Fibroblast of mammary gland (primary cell): ENCODE results near the gene GRM7.

Experiments
- DNase-seq: peaks from one replicate; pipeline ENCODE4 v3.0.0-alpha.2; 2010; ENCODE audit warnings: low read depth
- H3K4me3 ChIP-seq: 2 replicates; pipeline ENCODE4 v1.5.1; 2011; ENCODE audit warnings: low read depth, mild to moderate bottlenecking, low read length, moderate library complexity; ENCODE audit not compliant: control insufficient read depth
- TF ChIP-seq, protein P1 (sequence below): conservative IDR thresholded peaks from 2 replicates; pipeline ENCODE4 v1.5.1; 2011; ENCODE audit warnings: low read depth, low read length, inconsistent platforms; ENCODE audit not compliant: control insufficient read depth, insufficient read depth

The GRM7 gene

GRCh38 chr3:7309641-7310102 is 448.8 kb downstream of the GRM7 start:
- TF ChIP-seq, protein P1, sequence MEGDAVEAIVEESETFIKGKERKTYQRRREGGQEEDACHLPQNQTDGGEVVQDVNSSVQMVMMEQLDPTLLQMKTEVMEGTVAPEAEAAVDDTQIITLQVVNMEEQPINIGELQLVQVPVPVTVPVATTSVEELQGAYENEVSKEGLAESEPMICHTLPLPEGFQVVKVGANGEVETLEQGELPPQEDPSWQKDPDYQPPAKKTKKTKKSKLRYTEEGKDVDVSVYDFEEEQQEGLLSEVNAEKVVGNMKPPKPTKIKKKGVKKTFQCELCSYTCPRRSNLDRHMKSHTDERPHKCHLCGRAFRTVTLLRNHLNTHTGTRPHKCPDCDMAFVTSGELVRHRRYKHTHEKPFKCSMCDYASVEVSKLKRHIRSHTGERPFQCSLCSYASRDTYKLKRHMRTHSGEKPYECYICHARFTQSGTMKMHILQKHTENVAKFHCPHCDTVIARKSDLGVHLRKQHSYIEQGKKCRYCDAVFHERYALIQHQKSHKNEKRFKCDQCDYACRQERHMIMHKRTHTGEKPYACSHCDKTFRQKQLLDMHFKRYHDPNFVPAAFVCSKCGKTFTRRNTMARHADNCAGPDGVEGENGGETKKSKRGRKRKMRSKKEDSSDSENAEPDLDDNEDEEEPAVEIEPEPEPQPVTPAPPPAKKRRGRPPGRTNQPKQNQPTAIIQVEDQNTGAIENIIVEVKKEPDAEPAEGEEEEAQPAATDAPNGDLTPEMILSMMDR: no peak
- no peak overlapping the region for H3K4me3 ChIP-seq
- peak; percentile 17 for DNase-seq

GRCh38 chr3:7315037-7315436 is 454.1 kb downstream of the GRM7 start:
- no peak overlapping the region for H3K4me3 ChIP-seq
- DNase-seq: no peak
- TF ChIP-seq, protein P1: no peak

- no peak for DNase-seq
These were observed 462.2 kb downstream of the GRM7 start for GRCh38 chr3:7322957-7323669.

DNA sequence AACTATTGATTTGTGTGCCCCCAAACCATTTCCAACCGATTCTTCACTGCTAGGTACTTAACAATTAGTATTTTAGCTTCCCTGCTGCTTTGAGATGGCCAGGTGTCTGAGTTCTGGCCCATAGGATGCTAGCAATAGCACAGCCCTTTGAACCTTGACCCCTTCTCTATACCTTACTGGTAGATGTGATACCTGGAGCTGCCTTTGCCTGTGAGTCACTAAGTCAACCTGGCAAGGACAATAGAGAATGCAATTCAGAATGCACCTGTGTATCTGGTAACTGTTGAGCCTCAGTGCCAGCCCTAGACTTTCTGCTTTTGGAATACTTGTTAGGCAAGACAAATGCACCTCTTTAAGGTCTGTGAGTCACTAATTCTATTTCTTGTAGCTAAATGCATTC is 467.4 kb downstream of the GRM7 start:
- TF ChIP-seq, protein P1: no peak
- DNase-seq: no peak

More at GRCh38 chr3:7322957-7323669, 462.2 kb downstream of the GRM7 start:
- no peak overlapping the region for H3K4me3 ChIP-seq
- TF ChIP-seq, protein P1: no peak

GRCh38 chr3:7332696-7333095 is 471.8 kb downstream of the GRM7 start:
- DNase-seq: no peak
- TF ChIP-seq, protein P1: no peak
- H3K4me3 ChIP-seq: no peak overlapping the region

More for the DNA sequence above, 467.4 kb downstream of the GRM7 start:
- H3K4me3 ChIP-seq: no peak overlapping the region

DNA sequence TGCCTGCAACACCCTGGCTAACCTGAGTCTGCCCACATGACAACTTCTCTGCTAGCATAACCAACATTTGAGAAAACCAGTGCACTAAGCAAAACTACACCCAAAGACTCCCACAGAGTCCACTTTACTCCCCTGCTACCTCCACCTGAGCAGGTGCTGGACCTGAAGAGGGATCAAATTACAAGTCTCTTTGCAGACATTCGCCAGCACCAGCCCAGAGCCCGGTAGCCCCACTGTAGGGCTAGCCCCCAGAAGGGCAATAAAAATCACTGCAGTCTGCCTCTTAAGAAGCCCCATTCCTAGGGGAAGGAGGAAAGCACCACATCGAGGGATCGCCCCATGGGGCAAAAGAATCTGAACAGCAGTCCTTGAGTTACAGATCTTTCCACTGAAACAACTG is 472.2 kb downstream of the GRM7 start:
- H3K4me3 ChIP-seq: no peak overlapping the region
- DNase-seq: no peak
- TF ChIP-seq, protein P1: no peak
